GM21367 (cell line): ENCODE results near the gene USF2.
"Not testable (repeated sequence)": the region's sequence is repeated elsewhere in the genome, so short reads cannot be mapped to it uniquely, and the experiment has no call there.

ENCODE experiments used
- ATAC-seq: cut with Tn5 transposase; IDR thresholded peaks from one replicate; pipeline ENCODE4 v1.9.1; 2021; ENCODE audit not compliant: unreplicated experiment

Gene USF2

DNA sequence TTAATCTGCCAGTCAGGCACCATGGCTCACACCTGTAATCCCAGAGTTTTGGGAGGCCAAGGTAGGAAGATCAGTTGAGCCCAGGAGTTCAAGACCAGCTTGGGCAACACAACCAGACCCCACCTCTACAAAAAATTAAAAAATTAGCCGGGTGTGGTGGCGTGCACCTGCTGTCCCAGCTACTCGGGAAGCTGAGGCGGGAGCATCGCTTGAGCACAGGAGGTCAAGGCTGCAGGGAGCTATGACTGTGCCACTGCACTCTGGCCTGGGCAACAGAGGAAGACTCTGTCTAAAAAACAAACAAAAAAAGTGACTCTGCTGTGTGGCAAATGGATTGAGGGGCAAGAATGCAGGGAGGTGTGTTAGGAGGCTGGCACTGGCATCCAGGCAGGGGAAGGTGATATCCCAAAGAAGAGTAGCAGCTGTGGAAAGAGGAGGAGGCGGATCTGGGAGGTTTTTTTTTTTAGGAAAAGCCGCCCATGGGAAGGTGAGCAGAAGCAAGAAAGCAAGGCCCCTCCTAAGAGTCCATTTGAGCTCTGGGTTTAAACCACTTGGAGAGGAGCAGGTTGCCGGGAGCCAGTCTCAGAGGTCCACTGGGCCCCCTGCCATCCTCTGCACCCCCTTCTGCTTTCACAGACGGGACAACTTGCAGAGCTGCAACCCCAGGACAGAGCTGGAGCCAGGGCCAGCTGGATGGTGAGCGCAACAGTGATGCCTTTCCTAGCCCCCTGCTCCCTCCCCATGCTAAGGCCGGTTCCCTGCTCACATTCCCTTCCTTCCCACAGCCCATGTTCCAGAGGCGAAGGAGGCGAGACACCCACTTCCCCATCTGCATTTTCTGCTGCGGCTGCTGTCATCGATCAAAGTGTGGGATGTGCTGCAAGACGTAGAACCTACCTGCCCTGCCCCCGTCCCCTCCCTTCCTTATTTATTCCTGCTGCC, 15.7 kb downstream of the USF2 start:
- no peak for ATAC-seq

DNA sequence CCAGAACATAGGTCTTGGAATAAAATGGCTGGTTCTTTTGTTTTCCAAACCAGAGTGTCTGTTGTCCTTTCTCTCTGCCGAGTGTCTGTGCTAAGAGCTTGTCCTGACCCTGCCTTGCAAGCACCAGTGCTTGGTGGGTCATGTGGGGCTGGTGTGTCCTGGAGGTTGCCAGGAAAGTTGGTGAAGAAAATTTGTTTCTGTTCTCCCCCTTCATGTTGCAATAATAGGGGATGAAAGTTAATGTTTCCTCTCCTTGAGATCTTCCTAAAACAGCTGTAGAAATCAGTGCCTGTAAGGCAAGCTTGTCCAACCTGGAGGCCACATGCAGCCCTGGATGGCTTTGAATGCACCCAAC, 16.3 kb downstream of the USF2 start:
- no peak for ATAC-seq

DNA sequence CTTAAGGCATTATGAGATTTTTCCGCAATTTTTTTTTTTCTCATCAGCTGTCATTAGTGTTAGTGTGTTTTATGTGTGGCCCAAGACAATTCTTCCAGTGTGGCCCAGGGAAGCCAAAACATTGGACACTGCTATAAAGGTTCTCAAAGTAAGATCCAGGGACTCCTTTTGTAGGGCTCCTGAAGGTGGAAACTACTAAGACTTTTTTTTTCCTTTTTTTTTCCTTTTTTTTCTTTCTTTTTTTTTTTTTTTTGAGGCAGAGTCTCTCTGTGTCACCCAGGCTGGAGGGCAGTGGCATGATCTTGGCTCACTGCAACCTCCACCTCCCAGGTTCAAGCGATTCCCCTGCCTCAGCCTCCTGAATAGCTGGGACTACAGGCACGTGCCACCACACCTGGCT, 16.7 kb downstream of the USF2 start:
- not testable (repeated sequence) for ATAC-seq

DNA sequence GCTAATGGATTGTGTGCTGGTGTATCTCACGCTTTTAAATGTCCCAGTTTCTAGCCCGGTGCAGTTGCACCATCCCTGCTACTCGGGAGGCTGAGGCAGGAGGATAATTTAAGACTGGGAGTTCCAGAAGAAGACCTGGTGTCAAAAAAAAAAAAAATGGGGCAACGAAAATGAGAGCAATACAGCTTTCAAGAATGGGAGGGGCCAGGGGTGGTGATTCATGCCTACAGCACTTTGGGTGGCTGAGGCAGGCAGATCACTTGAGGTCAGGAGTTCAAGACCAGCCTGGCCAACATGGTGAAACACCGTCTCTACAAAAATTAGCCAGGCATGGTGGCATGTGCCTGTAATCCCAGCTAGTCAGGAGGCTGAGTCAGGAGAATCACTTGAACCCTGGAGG, 17.3 kb downstream of the USF2 start:
- not testable (repeated sequence) for ATAC-seq

DNA sequence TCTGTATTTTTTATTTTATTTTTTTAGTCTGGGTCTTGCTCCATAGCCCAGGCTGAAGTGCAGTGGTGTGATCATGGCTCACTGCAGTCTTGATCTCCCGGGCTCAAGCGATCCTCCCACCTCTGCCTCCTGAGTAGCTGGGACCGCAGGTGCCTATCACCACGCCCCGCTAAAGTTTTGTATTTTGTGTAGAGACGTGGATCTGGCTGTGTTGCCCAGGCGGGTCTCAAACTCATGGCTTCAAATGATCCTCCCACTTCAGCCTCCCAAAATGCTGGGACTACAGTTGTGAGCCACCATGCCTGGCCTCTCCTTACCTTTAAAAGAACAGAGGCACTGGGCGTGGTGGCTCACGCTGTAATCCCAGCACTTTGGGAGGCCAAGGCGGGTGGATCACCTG, 19.0 kb downstream of the USF2 start:
- ATAC-seq = no peak

DNA sequence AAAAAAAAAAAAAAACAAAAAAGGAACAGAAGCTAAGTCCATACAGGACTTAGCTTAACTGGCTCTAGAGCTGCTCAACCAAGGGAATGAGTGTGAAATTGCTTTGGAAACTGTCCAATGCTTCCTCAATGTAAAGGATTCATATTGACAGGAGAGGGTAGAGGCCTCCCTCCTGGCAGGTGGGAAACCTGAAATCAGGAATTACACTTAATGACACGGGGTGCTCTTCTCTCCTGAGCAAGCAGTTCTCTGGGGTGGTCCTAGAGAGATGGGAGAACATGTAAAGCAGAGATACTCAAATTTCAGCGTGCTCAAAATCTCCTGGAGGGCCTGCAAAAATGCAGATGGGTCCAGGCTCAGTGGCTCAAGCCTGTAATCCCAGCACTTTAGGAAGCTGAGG, 19.6 kb downstream of the USF2 start:
- ATAC-seq = no peak

DNA sequence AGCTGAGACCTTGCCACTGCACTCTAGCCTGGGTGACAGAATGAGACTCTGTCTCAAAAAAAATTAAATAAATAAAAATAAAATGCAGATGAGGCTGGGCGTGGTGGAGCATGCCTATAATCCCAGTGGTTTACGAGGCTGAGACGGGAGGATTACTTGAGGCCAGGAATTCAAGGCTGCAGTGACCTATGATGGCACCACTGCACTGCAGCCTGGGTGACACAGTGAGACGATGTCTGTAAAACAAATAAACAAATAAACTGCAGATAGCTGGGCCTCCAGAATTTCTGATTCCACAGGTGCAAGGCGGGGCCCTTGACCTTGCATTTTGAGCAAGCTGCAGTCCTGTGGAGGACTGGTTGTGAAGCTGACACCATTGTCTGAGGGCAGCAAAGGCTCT, 20.1 kb downstream of the USF2 start:
- ATAC-seq = no peak

DNA sequence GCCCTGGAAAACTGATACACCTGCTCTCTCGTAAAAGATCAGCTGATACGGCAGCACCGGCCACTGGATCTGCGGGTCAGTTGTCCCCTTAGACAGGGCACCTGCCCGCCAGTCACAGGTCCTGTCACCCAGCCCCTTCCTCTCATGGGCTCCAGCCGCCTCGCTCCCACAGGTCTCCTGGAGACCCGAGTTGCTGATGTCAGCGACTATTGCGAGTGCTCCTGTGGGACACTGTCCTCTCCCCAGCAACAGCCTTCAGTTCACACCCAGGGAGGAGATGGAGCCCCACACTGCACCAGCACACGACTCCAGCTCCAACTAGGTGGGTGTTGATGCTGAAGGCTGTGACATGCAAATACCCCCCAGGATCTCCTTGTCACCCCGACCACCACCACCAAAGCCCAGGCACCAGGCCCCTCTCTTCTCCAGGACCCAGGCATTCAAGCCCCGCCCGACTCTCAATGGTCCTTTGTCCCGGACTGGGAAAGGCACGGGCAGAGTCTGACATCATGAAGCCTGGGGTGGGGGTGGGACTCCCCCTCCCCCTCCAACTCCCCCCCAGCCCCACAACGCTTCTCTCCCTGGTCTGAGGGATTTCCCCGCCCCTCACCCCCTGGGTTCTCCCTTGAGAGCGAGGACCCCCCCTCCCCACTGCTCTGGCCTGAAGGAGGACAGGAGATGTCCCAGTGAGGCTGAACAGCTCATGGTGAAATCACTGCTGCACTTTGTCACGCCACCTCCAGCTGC, 21.8 kb downstream of the USF2 start:
- ATAC-seq = no peak

DNA sequence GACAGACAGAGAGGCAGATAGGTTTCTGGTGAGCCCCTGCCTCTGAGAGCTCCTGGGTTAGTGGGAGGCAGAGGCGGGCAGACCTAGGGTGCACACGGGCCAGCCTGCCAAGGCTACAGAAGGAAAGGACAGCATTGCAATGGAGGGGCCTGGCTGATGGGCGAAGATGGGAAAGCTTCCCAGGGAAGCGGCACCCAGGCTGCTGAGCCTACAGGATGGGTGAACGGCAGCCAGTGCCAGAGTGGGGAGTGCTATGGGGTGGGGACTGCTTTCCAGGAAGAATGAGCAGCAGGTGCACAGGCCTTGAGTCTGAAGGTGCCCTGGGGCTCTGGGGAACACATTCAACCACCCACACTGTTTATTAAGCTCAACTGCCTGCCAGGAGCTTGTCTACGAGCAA, 22.5 kb downstream of the USF2 start:
- no peak for ATAC-seq

DNA sequence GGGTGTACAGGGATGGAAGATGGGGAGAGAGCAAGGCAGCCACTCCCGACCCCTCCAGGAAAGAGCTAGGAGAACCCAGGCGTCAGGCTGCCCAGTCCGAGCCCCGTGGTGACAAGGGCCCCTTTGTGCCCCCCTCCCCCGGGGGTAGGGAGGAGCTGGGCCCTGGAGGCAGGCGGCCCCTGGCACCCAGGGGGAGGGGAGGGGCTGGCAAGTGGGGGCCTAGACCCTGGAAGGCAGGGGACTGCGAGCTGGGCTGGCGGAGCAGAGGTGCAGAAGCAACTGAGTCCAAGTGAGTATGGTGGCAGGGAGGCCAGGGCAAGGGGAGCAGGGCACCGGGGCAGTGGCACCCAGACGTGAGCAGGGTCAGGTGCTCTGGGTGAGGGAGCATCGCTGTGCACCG, 23.2 kb downstream of the USF2 start, which contains the start of gene MAG:
TSS of gene MAG (plus strand) at position 246 of the 400 bp plus-strand sequence. CDS start 3,248 bp downstream, outside the sequence.
- no peak for ATAC-seq

DNA sequence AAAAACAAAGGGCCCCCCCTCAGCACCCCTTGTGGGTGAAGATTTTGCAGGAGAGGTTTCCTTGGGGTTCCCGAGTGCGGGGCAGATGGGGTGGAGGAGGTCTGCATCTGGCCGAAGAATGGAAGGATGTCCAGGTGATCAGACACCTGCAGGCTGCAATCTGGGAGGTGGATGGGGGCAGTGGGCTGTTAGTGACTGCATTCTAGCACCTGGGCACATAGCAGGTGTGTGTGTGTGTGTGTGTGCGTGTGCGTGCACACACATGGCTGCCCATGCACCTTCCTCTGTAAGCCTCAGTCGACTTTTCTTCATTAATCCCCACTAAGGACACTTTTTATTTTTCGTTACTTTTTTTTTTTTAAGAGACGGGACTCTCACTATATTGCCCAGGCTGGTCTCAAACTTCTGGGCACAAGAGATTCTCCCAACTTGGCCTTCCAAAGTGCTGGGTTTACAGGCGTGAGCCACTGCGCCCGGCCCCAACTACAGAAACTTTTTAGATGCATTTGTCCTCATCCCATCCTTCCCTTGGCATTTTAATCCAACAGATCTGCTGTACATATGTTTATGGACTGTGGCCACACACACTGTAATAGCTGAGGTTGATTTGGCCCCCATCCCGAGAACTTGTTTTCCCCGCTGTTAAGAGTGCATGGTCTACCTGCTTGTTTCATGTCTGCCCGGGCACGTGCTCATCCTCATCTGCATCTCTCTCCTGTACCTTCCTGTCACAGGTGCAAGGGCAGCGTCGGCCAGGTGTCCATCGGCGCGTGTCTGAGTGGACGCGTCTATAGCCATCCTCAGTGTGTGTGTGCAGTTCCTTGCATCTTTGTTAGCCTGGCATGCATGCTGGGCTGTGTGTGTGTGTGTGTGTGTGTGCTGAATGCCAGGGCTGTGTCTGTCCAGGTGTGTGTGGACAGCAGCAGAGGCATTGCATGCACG, 23.9 kb downstream of the USF2 start:
- no peak for ATAC-seq

DNA sequence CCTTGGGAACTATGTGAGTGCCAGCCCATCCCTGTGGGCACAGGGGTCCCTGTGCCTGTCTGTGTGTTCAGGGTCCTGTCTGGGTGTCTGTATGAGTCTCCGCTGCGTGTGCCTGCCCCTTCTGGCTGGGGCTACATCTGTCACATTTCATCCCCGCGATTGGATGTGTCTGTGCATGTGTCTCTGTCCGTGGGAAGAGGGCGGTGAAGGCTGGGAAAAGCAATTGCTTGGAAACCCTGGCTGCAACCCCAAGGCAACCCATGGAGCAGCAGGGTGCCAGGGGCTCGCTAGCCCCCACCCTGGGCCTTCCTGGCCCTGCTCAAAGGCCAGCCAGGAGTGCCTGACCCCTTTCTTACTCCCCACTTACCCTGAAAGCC, 24.6 kb downstream of the USF2 start:
- ATAC-seq = no peak

DNA sequence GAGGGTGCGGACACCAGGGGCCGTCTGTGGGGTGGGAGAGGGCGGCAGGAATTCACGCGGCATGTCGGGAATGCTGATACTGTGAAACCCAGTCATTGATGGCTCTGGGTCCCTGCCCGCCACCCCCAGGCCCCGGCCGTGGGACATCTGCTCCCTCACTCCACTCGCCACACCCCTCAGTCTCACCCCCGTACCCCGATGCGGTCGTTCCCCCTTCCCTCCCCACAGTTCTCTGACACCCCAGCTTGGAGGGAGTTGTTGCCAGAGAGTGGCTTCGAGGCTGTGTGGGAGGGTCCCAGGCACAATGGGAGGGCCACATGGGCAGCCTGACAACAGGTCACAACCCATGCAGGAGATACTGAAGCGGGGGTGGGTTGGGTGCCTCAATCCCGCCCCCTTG, 25.0 kb downstream of the USF2 start:
- ATAC-seq = no peak

DNA sequence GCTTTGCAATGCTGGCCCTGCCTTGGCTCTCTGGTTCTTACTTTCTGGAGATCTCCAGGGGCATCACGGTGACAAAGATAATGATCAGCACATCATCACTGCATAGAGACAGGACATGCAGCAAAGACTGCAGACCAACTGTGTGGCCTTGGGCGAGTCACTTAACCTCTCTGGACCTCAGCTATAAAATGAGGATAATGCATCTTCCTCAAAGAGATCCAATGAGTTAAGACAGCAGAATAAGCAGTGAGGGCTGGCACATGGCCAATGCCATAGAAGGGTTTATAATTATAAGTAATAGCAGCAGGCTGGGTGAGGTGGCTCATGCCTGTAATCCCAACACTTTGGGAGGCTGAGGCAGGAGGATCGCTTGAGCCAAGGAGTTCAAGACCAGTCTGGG, 25.6 kb downstream of the USF2 start:
- no peak for ATAC-seq

DNA sequence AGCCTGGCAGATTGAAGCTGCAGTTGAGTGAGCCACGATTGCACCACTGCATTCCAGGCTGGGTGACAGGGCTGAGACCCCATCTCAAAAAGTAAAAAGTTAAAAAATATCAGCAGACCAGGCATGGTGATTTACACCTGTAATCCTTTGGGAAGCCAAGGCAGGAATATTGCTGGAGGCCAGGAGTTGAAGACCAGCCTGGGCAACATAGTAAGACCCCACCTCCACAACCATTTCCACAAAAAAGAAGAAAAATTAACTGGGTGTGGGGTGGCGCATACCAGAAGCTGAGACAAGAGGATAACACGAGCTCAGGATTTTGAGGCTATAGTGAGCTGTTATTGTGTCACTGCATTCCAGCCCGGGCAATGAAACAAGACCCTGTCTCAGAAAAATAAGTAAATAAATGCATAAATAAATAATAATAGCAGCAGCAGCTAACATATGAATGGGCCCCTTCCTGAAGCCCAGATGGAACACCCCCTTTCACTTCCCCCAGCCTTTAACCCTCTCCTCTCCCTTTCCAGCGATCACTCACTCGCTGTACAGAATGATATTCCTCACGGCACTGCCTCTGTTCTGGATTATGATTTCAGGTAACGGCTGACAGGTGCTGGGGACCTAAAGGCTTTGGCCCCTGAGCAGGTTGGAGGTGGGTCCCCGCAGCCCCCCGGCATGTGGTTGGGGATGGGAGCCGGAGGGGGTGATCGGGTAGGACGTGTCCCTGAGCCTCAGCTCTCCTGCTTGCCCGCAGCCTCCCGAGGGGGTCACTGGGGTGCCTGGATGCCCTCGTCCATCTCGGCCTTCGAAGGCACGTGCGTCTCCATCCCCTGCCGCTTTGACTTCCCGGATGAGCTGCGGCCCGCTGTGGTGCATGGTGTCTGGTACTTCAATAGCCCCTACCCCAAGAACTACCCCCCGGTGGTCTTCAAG, 26.4 kb downstream of the USF2 start:
- ATAC-seq = no peak

DNA sequence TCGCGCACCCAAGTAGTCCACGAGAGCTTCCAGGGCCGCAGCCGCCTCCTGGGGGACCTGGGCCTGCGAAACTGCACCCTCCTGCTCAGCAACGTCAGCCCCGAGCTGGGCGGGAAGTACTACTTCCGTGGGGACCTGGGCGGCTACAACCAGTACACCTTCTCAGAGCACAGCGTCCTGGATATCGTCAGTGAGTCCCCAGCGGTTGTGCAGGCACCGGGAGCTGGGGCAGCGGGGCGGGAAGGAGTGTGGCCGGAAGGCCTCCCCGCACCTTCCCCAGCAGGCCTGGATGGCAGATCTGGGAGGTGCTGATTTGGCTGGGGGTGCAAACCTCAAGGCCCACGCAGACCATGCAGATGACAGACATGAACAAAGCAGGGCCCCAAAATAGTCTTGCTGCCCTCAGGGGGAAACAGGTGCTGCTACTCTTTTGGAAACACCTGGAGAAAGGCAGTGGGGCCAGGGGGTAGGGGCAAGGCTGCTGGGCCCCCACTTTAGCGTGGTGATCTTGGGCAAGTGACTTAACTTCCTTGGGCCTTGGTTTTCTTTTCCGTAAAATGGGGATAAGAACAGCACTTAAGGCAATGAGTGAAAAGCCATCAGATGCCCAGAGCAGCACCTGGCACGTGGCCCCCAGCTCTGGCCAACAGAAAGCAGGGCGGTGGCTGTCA, 27.2 kb downstream of the USF2 start:
- no peak for ATAC-seq

DNA sequence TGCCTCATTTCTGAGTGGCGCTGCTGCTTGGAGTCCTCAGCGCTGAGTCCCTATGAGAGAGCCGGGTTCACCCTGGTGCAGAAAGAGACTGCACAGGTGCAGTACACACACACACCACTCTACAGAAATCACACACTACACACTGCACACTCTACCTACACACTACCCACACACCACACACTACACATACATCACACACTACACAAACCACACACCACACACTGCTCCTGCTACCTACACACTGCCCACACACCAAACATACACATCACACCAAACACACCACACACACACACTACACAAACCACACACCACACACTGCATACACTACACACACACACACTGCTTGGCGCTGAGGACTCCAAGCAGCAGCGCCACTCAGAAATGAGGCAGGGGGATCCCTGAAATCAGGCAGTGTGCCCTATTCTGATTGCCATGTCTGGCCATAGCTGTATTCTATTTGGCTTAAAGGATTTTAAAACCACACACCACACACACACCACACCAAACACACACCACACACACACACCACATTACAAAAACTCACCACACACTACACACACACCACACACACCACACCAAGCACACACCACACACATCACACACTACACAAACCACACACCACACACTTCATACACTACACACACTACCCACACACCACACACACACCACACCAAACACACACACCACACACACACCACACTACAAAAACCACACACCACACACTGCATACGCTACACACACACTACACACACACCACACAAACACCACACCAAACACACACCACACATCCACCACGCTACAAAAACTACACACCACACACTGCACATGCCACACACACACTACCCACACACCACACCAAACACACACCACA, 28.1 kb downstream of the USF2 start:
- ATAC-seq = no peak

DNA sequence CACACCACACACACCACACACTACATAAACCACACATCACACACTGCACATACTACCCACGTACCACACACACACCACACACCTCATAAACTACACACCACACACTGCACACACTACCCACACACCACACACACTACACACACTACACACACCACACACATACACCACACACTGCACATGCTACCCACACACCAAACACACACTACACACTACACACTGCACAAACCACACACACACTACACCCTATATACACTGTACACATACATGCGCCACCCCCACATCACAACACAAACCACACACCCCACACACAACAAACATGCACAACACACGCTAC, 28.7 kb downstream of the USF2 start:
- no peak for ATAC-seq

DNA sequence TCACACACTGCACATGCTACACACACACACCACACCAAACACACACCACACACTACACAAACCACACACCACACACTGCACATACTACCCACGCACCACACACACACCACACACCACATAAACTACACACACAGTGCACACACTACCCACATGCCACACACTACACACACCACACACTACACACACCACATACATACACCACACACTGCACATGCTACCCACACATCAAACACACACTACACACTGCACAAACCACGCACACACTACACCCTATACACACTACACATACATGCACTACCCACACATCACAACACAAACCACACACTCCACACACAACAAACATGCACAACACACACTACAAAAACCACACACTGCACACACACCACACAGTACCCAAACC, 29.2 kb downstream of the USF2 start:
- ATAC-seq = no peak
